IPS DF 6.9 (cell line): Measurements from ENCODE around the gene CP.

Source experiments
- DNase-seq: peaks from one replicate; pipeline ENCODE4 v3.0.0-alpha.2; 2013; ENCODE audit warnings: low read depth, low spot score
- H3K27ac ChIP-seq: one replicate; pipeline ENCODE4 v1.5.1; 2013; ENCODE audit warnings: low read length, control low read depth
- H3K27me3 ChIP-seq: 2 replicates; pipeline ENCODE4 v1.6.1; 2013; ENCODE audit warnings: mild to moderate bottlenecking, low read length; ENCODE audit not compliant: control insufficient read depth, insufficient read depth
- H3K36me3 ChIP-seq: 2 replicates; pipeline ENCODE4 v1.6.1; 2013; ENCODE audit warnings: low read length; ENCODE audit not compliant: control insufficient read depth, insufficient read depth
- H3K4me1 ChIP-seq: 2 replicates; pipeline ENCODE4 v1.6.1; 2013; ENCODE audit warnings: low read length; ENCODE audit not compliant: control insufficient read depth, insufficient read depth
- H3K4me3 ChIP-seq: 2 replicates; pipeline ENCODE4 v1.5.1; 2013; ENCODE audit warnings: mild to moderate bottlenecking, low read length
- H3K9me3 ChIP-seq: 2 replicates; pipeline ENCODE4 v1.6.1; 2013; ENCODE audit warnings: low read length, inconsistent platforms; ENCODE audit not compliant: control insufficient read depth, insufficient read depth
- WGBS: extraction: QIAGEN DNeasy Blood & Tissue Kit; methylation state at CpG from one replicate; pipeline ENCODE4 v1.1.7; 2013; ENCODE audit warnings: mixed read lengths, missing lambda C conversion rate; ENCODE audit not compliant: insufficient read length, insufficient coverage; 5-methylcytosine and 5-hydroxymethylcytosine counted together

CP gene

GRCh38 chr3:149162007-149162406, 59.6 kb downstream of the CP start:
- H3K27me3 ChIP-seq: no peaks in the 10 kb centered on the region
- peaks cover 17% of the 10 kb centered on the region; the same call in 1 of the 2 replicates for H3K36me3 ChIP-seq
- no CpG with 5 or more reads among the region's 2 CpGs for WGBS
- H3K27ac ChIP-seq: no peak overlapping the region
- no peak overlapping the region for H3K4me3 ChIP-seq
- H3K9me3 ChIP-seq: no peaks in the 10 kb centered on the region
- DNase-seq: no peak
- no peaks in the 10 kb centered on the region for H3K4me1 ChIP-seq

- no peaks in the 10 kb centered on the region for H3K4me1 ChIP-seq
- H3K9me3 ChIP-seq: no peaks in the 10 kb centered on the region
- no peak overlapping the region for H3K27ac ChIP-seq
- no peaks in the 10 kb centered on the region for H3K27me3 ChIP-seq
- WGBS: no CpG with 5 or more reads among the region's 4 CpGs
- H3K36me3 ChIP-seq: peaks cover 17% of the 10 kb centered on the region; the same call in 1 of the 2 replicates
- no peak for DNase-seq
- H3K4me3 ChIP-seq: no peak overlapping the region
Measured at GRCh38 chr3:149160754-149161300, 60.8 kb downstream of the CP start.

- no peak overlapping the region for H3K27ac ChIP-seq
- H3K9me3 ChIP-seq: no peaks in the 10 kb centered on the region
- H3K27me3 ChIP-seq: no peaks in the 10 kb centered on the region
- DNase-seq: no peak
- peaks cover 15% of the 10 kb centered on the region; the same call in 1 of the 2 replicates for H3K36me3 ChIP-seq
- H3K4me3 ChIP-seq: no peak overlapping the region
- no peaks in the 10 kb centered on the region; the same call in 1 of the 2 replicates for H3K4me1 ChIP-seq
Measured at GRCh38 chr3:149153402-149153801, 68.2 kb downstream of the CP start.

- no peaks in the 10 kb centered on the region for H3K27me3 ChIP-seq
- no peaks in the 10 kb centered on the region for H3K9me3 ChIP-seq
- WGBS: no CpG with 5 or more reads among the region's 2 CpGs
- H3K36me3 ChIP-seq: peaks cover 13% of the 10 kb centered on the region; the same call in 1 of the 2 replicates
- H3K4me3 ChIP-seq: no peak overlapping the region
- H3K4me1 ChIP-seq: no peaks in the 10 kb centered on the region; the same call in 1 of the 2 replicates
- H3K27ac ChIP-seq: no peak overlapping the region
- no peak for DNase-seq
Measured at GRCh38 chr3:149152420-149152819, 69.2 kb downstream of the CP start.

- no peaks in the 10 kb centered on the region; the same call in 1 of the 2 replicates for H3K4me1 ChIP-seq
Measured at GRCh38 chr3:149151843-149152242, 69.8 kb downstream of the CP start.

GRCh38 chr3:149150436-149150835, 71.2 kb downstream of the CP start:
- H3K36me3 ChIP-seq: peaks cover 11% of the 10 kb centered on the region; the same call in 1 of the 2 replicates
- no peak for DNase-seq
- no CpG with 5 or more reads among the region's 6 CpGs for WGBS
- H3K4me1 ChIP-seq: no peaks in the 10 kb centered on the region; the same call in 1 of the 2 replicates
- H3K27me3 ChIP-seq: no peaks in the 10 kb centered on the region
- H3K4me3 ChIP-seq: no peak overlapping the region
- no peaks in the 10 kb centered on the region for H3K9me3 ChIP-seq
- H3K27ac ChIP-seq: no peak overlapping the region

More at GRCh38 chr3:149151843-149152242, 69.8 kb downstream of the CP start:
- no peak overlapping the region for H3K27ac ChIP-seq
- H3K36me3 ChIP-seq: peaks cover 11% of the 10 kb centered on the region; the same call in 1 of the 2 replicates
- WGBS: no CpG with 5 or more reads among the region's 2 CpGs
- no peaks in the 10 kb centered on the region for H3K27me3 ChIP-seq
- H3K4me3 ChIP-seq: no peak overlapping the region
- no peak for DNase-seq
- no peaks in the 10 kb centered on the region for H3K9me3 ChIP-seq

GRCh38 chr3:149145974-149146373, 75.7 kb downstream of the CP start:
- Histone ChIP-seq H3K36me3 (peaks cover 11% of the 10 kb centered on the region; the same call in 1 of the 2 replicates), H3K27ac (no peak overlapping the region), H3K4me3 (no peak overlapping the region), H3K4me1 (no peaks in the 10 kb centered on the region), H3K27me3 (no peaks in the 10 kb centered on the region), H3K9me3 (no peaks in the 10 kb centered on the region)
- WGBS: no CpG with 5 or more reads among the region's 1 CpG
- DNase-seq: no peak

- no peak overlapping the region for H3K27ac ChIP-seq
- no peak overlapping the region for H3K4me3 ChIP-seq
- H3K4me1 ChIP-seq: no peaks in the 10 kb centered on the region
- H3K27me3 ChIP-seq: no peaks in the 10 kb centered on the region
- peaks cover 9% of the 10 kb centered on the region; the same call in 1 of the 2 replicates for H3K36me3 ChIP-seq
- no CpG with 5 or more reads among the region's 2 CpGs for WGBS
- no peaks in the 10 kb centered on the region for H3K9me3 ChIP-seq
- no peak for DNase-seq
Measured at GRCh38 chr3:149145356-149145755, 76.3 kb downstream of the CP start.

- Histone ChIP-seq H3K27me3 (no peaks in the 10 kb centered on the region), H3K4me1 (no peaks in the 10 kb centered on the region), H3K9me3 (no peaks in the 10 kb centered on the region), H3K36me3 (peaks cover 5% of the 10 kb centered on the region; the same call in 1 of the 2 replicates), H3K4me3 (no peak overlapping the region), H3K27ac (no peak overlapping the region)
- WGBS: no CpG with 5 or more reads among the region's 4 CpGs
- DNase-seq: no peak
Measured at GRCh38 chr3:149142682-149143081, 78.9 kb downstream of the CP start.

GRCh38 chr3:149134575-149134974, 87.1 kb downstream of the CP start:
- WGBS: no CpG with 5 or more reads among the region's 3 CpGs
- Histone ChIP-seq H3K27me3 (no peaks in the 10 kb centered on the region), H3K4me3 (no peak overlapping the region), H3K9me3 (no peaks in the 10 kb centered on the region), H3K27ac (no peak overlapping the region), H3K4me1 (no peaks in the 10 kb centered on the region), H3K36me3 (no peaks in the 10 kb centered on the region; the same call in 1 of the 2 replicates)
- DNase-seq: no peak

- no CpG with 5 or more reads among the region's 4 CpGs for WGBS
- Histone ChIP-seq H3K27ac (no peak overlapping the region), H3K4me1 (no peaks in the 10 kb centered on the region), H3K36me3 (no peaks in the 10 kb centered on the region; the same call in 1 of the 2 replicates), H3K4me3 (no peak overlapping the region), H3K27me3 (no peaks in the 10 kb centered on the region), H3K9me3 (no peaks in the 10 kb centered on the region)
- DNase-seq: no peak
Measured at GRCh38 chr3:149131589-149131988, 90.0 kb downstream of the CP start.
